Daoy (cell line): ENCODE results near the gene BCAN. TPM values are rescaled to one million over a fixed set of nuclear protein-coding genes. Genes with fewer than 3 reads are reported as not detected.

Source experiments
- DNase-seq: peaks from one replicate; pipeline ENCODE4 v3.0.0-alpha.2; 2015; ENCODE audit warnings: low read depth
- total RNA-seq: library from RNA; depleted of rRNA; stranded (reverse); fragments of >200 nt; shearing (Covaris generic); gene quantifications from 2 replicates; pipeline ENCODE4 v1.2.3, GENCODE V29; 2014; rRNA removed

The BCAN gene
- total RNA-seq, 1 experiment from 2014 or later: not detected

GRCh38 chr1:156696755-156697154 lies 54.8 kb downstream of the BCAN start:
- DNase-seq: no peak

DNA sequence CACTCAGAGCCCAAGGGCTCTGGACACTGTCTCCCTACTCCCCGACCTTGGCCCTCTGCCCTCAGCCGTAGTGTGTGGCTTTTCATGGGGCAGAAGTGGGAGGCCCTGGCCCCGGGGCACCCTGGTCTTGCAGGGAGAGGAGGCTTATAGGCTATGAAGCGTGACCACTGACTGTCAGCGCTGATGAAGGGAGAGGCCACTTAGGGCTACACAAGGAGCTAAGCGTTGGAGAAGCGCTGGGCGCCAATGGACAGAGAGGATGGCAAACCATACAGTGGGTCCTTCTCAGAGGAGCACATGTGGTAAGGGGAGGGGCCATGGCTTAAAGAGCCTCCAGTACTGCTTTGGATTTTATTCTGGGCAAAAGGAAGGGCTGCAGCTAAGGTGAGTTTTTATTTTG lies 55.6 kb downstream of the BCAN start:
- no peak for DNase-seq

DNA sequence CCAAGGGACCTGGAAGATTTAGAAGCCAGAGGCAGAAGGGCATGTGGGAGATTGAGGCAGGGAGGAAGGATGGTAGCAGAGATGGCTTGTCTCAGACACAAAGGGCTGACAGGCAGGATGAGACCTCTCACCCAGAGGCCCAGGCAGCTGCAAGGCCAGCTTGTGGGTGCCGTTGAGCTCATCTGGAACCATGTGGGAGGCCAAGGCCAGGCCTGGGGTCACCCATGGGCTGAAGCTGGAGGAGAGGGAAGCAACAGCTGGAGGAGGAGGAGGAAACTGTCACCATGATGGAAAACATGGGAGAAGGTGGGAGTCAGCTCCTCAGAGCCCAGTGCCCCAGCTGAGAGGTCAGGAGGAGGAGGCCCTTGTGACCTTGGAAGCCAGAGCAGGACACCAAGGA lies 57.1 kb downstream of the BCAN start:
- no peak for DNase-seq

DNA sequence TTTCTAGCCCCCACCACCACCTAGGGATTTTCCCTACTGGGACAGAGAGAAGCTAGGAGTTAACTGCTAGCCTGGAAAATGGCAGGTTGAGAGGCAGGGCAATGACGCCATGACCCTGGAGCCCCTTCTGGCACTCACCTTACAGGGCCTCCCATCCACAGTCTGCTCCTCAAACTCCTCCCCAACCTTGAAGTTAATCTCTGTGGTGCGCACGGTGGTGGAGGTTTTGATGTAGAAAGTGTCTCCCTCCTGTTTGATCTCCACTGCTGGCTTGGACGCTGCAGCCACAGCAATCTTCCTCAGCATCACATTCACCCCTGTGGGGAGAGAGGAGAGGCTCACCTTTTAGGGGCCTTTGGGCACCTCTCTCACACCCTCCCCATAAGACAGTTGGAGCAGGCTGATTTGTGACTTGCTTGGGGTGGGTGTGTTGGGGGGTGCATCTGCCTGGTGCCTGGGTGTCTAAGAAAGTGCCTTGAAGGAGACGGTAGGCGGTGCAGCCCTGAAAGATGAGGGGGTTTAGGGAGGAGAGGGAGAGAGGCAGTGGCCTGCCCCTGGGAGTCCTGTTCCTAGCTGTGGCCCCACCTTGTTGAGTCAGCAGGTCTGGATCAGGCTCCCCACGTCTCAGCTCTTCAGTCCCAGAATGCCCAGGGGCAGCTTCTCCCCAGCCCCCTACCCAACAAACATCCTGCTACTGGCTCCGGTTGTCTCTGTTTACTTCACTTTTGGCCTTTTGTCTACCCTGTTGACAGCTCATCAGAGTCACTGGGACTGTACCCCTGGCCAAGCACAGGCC lies 59.0 kb downstream of the BCAN start:
- DNase-seq: no peak

- DNase-seq: no peak
Observed at GRCh38 chr1:156703336-156703735, 61.4 kb downstream of the BCAN start.

DNA sequence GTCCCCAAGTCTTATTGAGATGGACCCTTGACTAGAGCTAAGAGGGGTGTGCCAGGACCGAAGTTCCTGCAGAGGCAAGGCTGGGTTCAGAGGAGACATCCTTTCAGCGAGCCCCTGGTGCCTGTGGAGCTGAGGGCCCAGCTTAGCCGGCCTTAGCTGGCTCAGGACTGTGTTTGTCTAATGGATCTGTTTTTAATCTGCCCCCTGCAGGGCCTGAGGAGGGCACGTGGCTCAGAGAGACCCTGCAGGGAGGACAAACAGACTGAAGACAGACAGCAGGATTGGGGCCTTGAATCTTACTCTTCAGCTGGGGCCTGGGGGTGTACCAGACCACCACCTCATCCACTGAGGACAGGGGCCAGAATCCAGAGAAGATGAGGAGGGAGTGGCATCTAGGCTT lies 61.8 kb downstream of the BCAN start:
- DNase-seq: no peak

- DNase-seq: no peak
Observed at GRCh38 chr1:156704166-156704711, 62.3 kb downstream of the BCAN start.

- peak; percentile 89 for DNase-seq
Observed at GRCh38 chr1:156704930-156705320, 63.0 kb downstream of the BCAN start.

DNA sequence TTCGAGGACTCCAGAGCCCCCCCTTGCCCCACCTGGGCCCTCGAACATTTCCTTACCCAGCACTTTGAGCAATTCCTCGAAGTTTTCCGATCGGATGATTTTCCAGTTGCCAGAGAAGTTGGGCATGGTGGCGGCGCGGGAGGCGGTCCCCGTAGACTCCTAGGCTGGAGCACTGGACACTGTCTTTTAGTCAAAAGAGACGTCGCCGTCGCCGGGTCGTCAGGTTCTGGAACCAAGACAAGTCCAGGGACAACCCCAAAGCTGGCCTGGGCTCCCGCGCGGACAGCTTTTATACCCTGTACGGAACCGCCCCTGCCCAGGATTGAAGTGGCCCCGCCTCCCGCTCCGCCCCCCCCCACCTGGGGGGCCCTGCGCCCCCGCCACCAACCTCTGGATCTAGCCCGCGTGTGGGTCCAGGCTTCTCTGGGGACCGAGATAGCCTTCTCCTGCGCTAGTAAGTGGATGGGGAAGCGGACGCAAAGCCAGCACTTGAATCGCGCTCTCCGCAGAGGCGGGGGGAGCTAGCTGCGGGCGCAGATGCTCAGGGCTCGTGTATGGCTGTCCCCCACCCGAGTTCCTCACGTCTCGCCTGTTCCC lies 63.5 kb downstream of the BCAN start, which contains the start of gene CRABP2:
CRABP2 (minus strand) TSS at position 263 of the 597 bp plus-strand sequence; CDS start at position 126, 137 bp downstream.
- DNase-seq: peak; percentile 59

DNA sequence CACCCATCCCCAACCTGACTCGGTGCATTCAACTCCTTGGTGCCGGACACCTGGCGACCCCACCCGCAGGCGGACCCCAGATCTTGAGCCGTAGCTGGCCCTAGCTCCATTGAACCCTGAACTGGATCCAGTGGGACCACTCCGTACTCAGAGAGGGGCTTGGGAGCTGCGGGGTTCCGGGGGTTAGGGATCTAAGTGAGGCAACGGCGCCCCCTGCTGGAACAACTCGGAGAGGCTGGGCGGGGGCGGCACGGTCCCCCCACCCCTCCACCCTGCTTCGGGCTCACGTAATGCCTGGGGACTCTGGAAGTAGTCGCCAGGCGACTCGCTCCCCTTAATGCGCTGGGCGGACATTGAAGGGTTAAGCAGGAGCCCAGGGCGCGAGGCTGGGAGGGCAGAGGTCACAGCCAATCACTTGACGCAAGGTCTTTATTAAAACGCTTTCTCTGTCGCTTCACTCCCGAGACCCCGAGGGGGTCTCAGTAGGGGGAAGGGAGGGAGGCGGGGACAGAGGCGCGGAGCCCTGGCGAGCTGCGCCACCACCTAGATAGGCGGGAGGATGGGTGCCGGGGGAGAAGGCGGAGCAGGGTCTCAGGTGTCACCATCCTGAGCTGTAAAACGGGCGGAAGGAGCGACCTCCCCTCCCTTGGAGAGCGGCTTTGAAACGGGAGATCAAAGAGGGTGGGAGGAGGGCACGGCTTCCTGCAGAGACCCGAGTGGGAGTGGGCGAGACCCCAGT lies 64.2 kb downstream of the BCAN start:
- DNase-seq: peak; percentile 74

DNA sequence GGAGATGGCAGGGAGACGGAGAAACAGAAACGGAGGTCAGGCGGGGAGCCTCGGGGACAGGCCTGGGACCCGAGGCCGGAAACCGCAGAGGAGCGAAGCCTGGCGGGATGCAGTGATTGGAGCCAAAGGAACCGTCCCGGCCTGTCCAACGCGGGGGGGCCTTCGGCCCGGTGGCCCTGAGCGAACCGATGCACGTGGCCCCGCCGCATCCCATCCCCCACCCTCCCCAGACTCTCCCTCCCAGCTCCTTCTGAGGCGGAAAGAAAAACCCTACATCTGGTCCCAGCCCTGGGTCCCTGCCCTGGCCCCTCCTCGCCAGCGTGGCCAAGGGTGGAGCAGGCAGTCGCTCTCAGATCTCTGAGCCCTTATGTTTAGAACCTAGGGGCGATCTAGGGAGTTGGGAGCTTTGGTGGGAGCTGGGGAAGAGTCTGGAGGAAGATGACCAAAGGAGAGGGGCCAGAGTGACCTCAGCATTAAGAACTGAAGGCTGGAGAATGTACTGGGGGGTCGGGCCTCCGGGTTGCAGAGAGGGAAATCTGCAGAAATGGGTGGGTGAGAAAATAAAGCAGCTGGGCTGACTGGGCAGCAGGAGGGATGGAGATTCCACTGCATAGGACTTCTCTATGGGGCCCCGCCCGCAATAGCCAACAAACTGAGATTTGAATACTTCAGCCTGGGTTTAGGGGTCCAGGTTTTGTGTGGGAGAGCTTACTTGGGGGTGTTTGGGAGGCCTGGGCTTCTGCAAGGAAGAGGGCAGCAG lies 64.9 kb downstream of the BCAN start:
- no peak for DNase-seq

GRCh38 chr1:156707417-156708217 lies 65.7 kb downstream of the BCAN start:
- peak; percentile 62 for DNase-seq

GRCh38 chr1:156708218-156708661 lies 66.3 kb downstream of the BCAN start:
- no peak for DNase-seq

DNA sequence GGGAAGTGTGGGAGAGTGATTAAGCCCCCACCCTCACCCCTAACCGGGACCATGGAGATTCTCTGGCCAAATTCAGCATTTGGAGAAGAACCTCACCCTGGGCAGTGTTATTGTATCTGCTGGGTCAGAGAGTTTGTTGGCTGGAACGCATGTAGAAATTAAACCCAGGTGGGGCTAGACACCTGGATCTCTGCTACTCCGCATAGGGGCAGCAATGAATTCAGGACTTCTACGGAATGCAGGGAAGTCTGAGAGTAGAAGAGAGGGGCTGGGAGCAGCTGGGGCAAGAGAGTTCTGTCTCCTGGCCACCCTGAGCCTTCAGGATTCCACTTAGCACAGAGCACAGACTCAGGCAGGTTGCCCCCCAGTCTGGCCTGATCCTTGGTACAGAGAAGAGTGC lies 67.1 kb downstream of the BCAN start:
- DNase-seq: no peak

Other genes starting within 250 kb of the BCAN start
- gene MEF2D, start 141.3 kb upstream of the BCAN start, total RNA-seq: 2.5 and 6.1 TPM in 2 replicates
- 43.6 and 45.7 TPM in 2 replicates for gene IQGAP3, start 69.6 kb upstream of the BCAN start, total RNA-seq
- not detected in 2 replicates for gene TTC24, start 62.4 kb upstream of the BCAN start, total RNA-seq
- gene NAXE, start 50.3 kb upstream of the BCAN start, total RNA-seq: 81.9 and 87.9 TPM in 2 replicates
- 32.6 and 42.1 TPM in 2 replicates for gene GPATCH4, start 40.6 kb upstream of the BCAN start, total RNA-seq
- gene HAPLN2, start 22.7 kb upstream of the BCAN start, total RNA-seq: 0.23 TPM in 1 of 2 replicates, not detected in the other
- gene NES, start 35.3 kb downstream of the BCAN start, total RNA-seq: 0.51 and 0.89 TPM in 2 replicates
- 21.4 and 36.0 TPM in 2 replicates for gene CRABP2, start 63.5 kb downstream of the BCAN start, total RNA-seq
- 7.9 and 11.9 TPM in 2 replicates for gene METTL25B, start 86.4 kb downstream of the BCAN start, total RNA-seq
- gene ISG20L2, start 86.6 kb downstream of the BCAN start, total RNA-seq: 31.7 and 59.8 TPM in 2 replicates
- gene MRPL24, start 99.0 kb downstream of the BCAN start, total RNA-seq: 144 and 148 TPM in 2 replicates
- gene HDGF, start 109.6 kb downstream of the BCAN start, total RNA-seq: 484 and 537 TPM in 2 replicates
- gene PRCC, start 125.4 kb downstream of the BCAN start, total RNA-seq: 43.7 and 44.6 TPM in 2 replicates
- gene SH2D2A, start 174.7 kb downstream of the BCAN start, total RNA-seq: 0.51 and 0.57 TPM in 2 replicates
- gene INSRR, start 217.0 kb downstream of the BCAN start, total RNA-seq: not detected in 2 replicates
- gene NTRK1, start 218.7 kb downstream of the BCAN start, total RNA-seq: 0.40 TPM in 1 of 2 replicates, not detected in the other